ENCODE results near the gene UBALD2. TPM values are rescaled to one million over a fixed set of nuclear protein-coding genes. Genes with fewer than 3 reads are reported as not detected.

Gene UBALD2
- total and polyA plus RNA-seq, 3 donors from 2014 or later: 13.6 to 48.7 (median 16.7) TPM

DNA sequence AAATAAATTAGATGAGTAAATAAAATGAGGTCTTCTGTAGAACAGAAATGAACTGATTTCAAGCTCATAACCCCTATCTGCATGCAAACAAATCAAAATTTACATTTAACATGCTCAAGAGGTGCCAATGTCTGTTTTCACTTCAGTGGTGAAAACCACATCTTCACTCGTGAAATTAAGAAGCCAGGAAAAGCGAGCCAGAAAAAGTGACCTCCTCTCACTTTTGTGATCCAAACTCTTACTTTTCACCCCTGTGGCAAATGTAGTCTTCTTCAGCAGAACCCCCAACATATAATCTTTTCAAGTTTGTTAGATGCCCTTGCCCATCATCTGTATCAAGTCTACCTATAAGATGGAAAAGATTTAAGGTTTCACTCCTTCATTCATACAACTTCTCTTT, 52.4 kb downstream of the UBALD2 start:
- intact Hi-C loops (cut with DNase I; ENCODE audit: low total_unique reads): no loop called here
- TF ChIP-seq, protein P1, sequence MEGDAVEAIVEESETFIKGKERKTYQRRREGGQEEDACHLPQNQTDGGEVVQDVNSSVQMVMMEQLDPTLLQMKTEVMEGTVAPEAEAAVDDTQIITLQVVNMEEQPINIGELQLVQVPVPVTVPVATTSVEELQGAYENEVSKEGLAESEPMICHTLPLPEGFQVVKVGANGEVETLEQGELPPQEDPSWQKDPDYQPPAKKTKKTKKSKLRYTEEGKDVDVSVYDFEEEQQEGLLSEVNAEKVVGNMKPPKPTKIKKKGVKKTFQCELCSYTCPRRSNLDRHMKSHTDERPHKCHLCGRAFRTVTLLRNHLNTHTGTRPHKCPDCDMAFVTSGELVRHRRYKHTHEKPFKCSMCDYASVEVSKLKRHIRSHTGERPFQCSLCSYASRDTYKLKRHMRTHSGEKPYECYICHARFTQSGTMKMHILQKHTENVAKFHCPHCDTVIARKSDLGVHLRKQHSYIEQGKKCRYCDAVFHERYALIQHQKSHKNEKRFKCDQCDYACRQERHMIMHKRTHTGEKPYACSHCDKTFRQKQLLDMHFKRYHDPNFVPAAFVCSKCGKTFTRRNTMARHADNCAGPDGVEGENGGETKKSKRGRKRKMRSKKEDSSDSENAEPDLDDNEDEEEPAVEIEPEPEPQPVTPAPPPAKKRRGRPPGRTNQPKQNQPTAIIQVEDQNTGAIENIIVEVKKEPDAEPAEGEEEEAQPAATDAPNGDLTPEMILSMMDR (IDR thresholded peaks at IDR 0.05): no peak
- TF ChIP-seq POLR2A (IDR thresholded peaks at IDR 0.05): no peak
- Histone ChIP-seq H3K9me3 (no peaks in the 10 kb centered on the region), H3K36me3 (ENCODE audit: low read depth, missing control alignments) (no peaks in the 10 kb centered on the region), H3K4me3 (no peak overlapping the region), H3K27ac (no peak overlapping the region), H3K27me3 (no peaks in the 10 kb centered on the region), H3K4me1 (peaks cover 4% of the 10 kb centered on the region)
- DNase-seq: no peak
- WGBS, 2 donors: 93 to 95% methylated on average over 2 of the region's 2 CpGs

DNA sequence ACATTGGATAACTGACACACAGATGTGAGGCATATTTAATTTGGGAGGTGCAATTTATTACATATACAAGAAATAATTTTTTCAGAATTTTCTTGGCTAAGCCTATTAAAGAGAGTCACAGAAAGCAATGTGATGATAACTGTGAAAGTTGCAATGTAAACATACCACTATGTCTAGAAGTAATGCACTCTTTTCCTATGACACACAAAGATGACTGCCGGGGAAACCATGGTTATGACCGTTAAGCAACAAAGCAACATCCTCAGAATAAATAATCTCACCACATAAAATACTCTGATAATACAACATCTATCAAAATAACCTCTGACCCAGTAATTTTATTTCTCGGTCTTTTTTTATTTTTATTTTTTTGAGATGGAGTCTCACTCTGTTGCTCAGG, 53.4 kb downstream of the UBALD2 start:
- WGBS, 2 donors: 89 to 93% methylated on average over 3 of the region's 3 CpGs
- Histone ChIP-seq H3K9me3 (no peaks in the 10 kb centered on the region), H3K4me1 (peaks cover 4% of the 10 kb centered on the region), H3K27ac (no peak overlapping the region), H3K36me3 (ENCODE audit: low read depth, missing control alignments) (no peaks in the 10 kb centered on the region), H3K4me3 (no peak overlapping the region), H3K27me3 (no peaks in the 10 kb centered on the region)
- no peak for DNase-seq
- intact Hi-C loops (cut with DNase I; ENCODE audit: low total_unique reads): no loop called here
- TF ChIP-seq, protein P1 (IDR thresholded peaks at IDR 0.05): no peak
- TF ChIP-seq POLR2A (IDR thresholded peaks at IDR 0.05): no peak

Small RNAs within 50 kb of the gene (small RNA-seq; reads per million reads assigned to genes)
- 0 reads per million in 2 donors for gene RF00019

Other genes starting within 250 kb of the UBALD2 start
- 1 to 10 TPM; 2.7 to 3.5 TPM for gene EVPL, start 238.0 kb upstream of the UBALD2 start, total RNA-seq
- gene EVPL, start 238.0 kb upstream of the UBALD2 start, polyA plus RNA-seq (ENCODE audit: insufficient read depth, low read depth, low replicate concordance): 1.2 TPM
- 10 to 100 TPM; 49.2 to 53.4 TPM for gene SRP68, start 192.8 kb upstream of the UBALD2 start, total RNA-seq
- gene SRP68, start 192.8 kb upstream of the UBALD2 start, polyA plus RNA-seq (ENCODE audit: insufficient read depth, low read depth, low replicate concordance): 79.6 TPM
- gene GALR2, start 190.6 kb upstream of the UBALD2 start, total RNA-seq: 1 to 10 TPM in 1 of 2 donors, under 1 TPM in 1; 0.31 to 1.6 TPM
- gene GALR2, start 190.6 kb upstream of the UBALD2 start, polyA plus RNA-seq (ENCODE audit: insufficient read depth, low read depth, low replicate concordance): 0.47 TPM
- gene ZACN, start 186.2 kb upstream of the UBALD2 start, total RNA-seq: under 1 TPM in 1 of 2 donors, not detected in 1; 0.31 TPM
- gene ZACN, start 186.2 kb upstream of the UBALD2 start, polyA plus RNA-seq (ENCODE audit: insufficient read depth, low read depth, low replicate concordance): 0.13 TPM
- 100 to 1,000 TPM; 138 TPM for gene EXOC7, start 161.6 kb upstream of the UBALD2 start, total RNA-seq
- 99.1 TPM for gene EXOC7, start 161.6 kb upstream of the UBALD2 start, polyA plus RNA-seq (ENCODE audit: insufficient read depth, low read depth, low replicate concordance)
- 10 to 100 TPM; 22.9 to 29.4 TPM for gene FOXJ1, start 124.1 kb upstream of the UBALD2 start, total RNA-seq
- 30.5 TPM for gene FOXJ1, start 124.1 kb upstream of the UBALD2 start, polyA plus RNA-seq (ENCODE audit: insufficient read depth, low read depth, low replicate concordance)
- 100 to 1,000 TPM; 101 to 108 TPM for gene RNF157, start 24.9 kb upstream of the UBALD2 start, total RNA-seq
- 98.8 TPM for gene RNF157, start 24.9 kb upstream of the UBALD2 start, polyA plus RNA-seq (ENCODE audit: insufficient read depth, low read depth, low replicate concordance)
- 10 to 100 TPM; 27.0 to 39.0 TPM for gene QRICH2, start 42.9 kb downstream of the UBALD2 start, total RNA-seq
- 43.4 TPM for gene QRICH2, start 42.9 kb downstream of the UBALD2 start, polyA plus RNA-seq (ENCODE audit: insufficient read depth, low read depth, low replicate concordance)
- gene PRPSAP1, start 88.6 kb downstream of the UBALD2 start, total RNA-seq: 100 to 1,000 TPM; 132 to 152 TPM
- gene PRPSAP1, start 88.6 kb downstream of the UBALD2 start, polyA plus RNA-seq (ENCODE audit: insufficient read depth, low read depth, low replicate concordance): 184 TPM
- gene SPHK1, start 119.3 kb downstream of the UBALD2 start, total RNA-seq: 10 to 100 TPM; 14.7 to 17.7 TPM
- 8.0 TPM for gene SPHK1, start 119.3 kb downstream of the UBALD2 start, polyA plus RNA-seq (ENCODE audit: insufficient read depth, low read depth, low replicate concordance)
- gene UBE2O, start 187.8 kb downstream of the UBALD2 start, total RNA-seq: 10 to 100 TPM; 56.6 to 58.0 TPM
- 40.6 TPM for gene UBE2O, start 187.8 kb downstream of the UBALD2 start, polyA plus RNA-seq (ENCODE audit: insufficient read depth, low read depth, low replicate concordance)
- gene AANAT, start 202.3 kb downstream of the UBALD2 start, total RNA-seq: 1 to 10 TPM; 2.0 to 4.3 TPM
- gene AANAT, start 202.3 kb downstream of the UBALD2 start, polyA plus RNA-seq (ENCODE audit: insufficient read depth, low read depth, low replicate concordance): 4.4 TPM
- gene RHBDF2, start 236.1 kb downstream of the UBALD2 start, total RNA-seq: 10 to 100 TPM; 26.3 to 30.2 TPM
- 9.7 TPM for gene RHBDF2, start 236.1 kb downstream of the UBALD2 start, polyA plus RNA-seq (ENCODE audit: insufficient read depth, low read depth, low replicate concordance)